ENCODE data around the gene ETNK2. TPM values are rescaled to one million over a fixed set of nuclear protein-coding genes. Genes with fewer than 3 reads are reported as not detected.

The ETNK2 gene
- total and polyA plus RNA-seq, 2 of the 8 experiments (the other 6 are each of a cell fraction or from before 2014, with no cell fraction given): 20.1 to 26.7 TPM

GRCh38 chr1:204085876-204086275 is 66.0 kb downstream of the ETNK2 start (continued):
- TF ChIP-seq TCF12 (IDR thresholded peaks at IDR 0.05; ENCODE audit: low read depth, low read length) (no peak), NANOG (IDR thresholded peaks at IDR 0.05; ENCODE audit: insufficient read depth, low read depth, low read length, poor library complexity, severe bottlenecking) (no peak)
